Measurements from ENCODE around the gene PAXIP1.

Gene PAXIP1

DNA sequence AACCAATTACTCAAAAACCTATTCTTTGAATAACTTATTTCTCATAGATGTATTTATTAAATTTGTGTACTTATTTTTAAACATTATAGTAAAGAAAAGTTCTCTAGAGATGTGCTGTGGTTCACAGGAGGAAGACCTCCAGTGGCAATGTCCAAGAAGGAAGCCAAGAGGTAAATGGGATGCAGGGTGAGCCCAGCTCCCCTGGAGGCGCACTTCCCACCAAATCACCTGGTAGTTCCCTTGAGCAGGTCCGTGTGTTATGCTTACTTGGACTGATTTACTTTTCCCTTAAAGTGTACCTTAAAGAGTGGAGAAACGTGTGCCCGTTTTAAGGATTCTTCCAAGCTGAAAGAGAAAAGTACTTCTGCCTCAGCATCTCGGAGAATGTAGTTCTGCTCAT lies 55.3 kb downstream of the PAXIP1 start:
- Histone ChIP-seq H3K9me3 (ENCODE audit: control insufficient read depth, insufficient read depth, low read depth, low read length) (no peaks in the 10 kb centered on the region), H3K27ac (ENCODE audit: extremely low read depth, low read depth, low read length) (no peak overlapping the region), H3K4me3 (ENCODE audit: low read depth, low read length) (no peak overlapping the region), H3K36me3 (ENCODE audit: control insufficient read depth in 2 of 2, insufficient read depth in 1 of 2, low read length in 2 of 2) (peaks cover 34 to 92% of the 10 kb centered on the region in 2 experiments), H3K4me1 (ENCODE audit: control insufficient read depth, insufficient read depth, low read length) (no peaks in the 10 kb centered on the region)
- ChIA-PET POLR2A (no interaction called here), CTCF (interaction anchor here (0.7 kb wide), 1 partner anchor 397 kb away, joined by 3 read pairs; no protein-coding TSS in a partner anchor)
- TF ChIP-seq, protein P1, sequence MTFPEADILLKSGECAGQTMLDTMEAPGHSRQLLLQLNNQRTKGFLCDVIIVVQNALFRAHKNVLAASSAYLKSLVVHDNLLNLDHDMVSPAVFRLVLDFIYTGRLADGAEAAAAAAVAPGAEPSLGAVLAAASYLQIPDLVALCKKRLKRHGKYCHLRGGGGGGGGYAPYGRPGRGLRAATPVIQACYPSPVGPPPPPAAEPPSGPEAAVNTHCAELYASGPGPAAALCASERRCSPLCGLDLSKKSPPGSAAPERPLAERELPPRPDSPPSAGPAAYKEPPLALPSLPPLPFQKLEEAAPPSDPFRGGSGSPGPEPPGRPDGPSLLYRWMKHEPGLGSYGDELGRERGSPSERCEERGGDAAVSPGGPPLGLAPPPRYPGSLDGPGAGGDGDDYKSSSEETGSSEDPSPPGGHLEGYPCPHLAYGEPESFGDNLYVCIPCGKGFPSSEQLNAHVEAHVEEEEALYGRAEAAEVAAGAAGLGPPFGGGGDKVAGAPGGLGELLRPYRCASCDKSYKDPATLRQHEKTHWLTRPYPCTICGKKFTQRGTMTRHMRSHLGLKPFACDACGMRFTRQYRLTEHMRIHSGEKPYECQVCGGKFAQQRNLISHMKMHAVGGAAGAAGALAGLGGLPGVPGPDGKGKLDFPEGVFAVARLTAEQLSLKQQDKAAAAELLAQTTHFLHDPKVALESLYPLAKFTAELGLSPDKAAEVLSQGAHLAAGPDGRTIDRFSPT (tag by site-specific recombination; IDR thresholded peaks at IDR 0.05): no peak
- TF ChIP-seq ZFHX2 (tag by site-specific recombination; conservative IDR thresholded peaks at IDR 0.05) (no peak), ZSCAN16 (tag by site-specific recombination; IDR thresholded peaks at IDR 0.05) (no peak), ZNF530 (tag by site-specific recombination; IDR thresholded peaks at IDR 0.05; ENCODE audit: low read depth) (no peak), ZNF596 (tag by site-specific recombination; IDR thresholded peaks at IDR 0.05) (no peak), ZNF521 (tag by site-specific recombination; IDR thresholded peaks at IDR 0.05) (no peak), ZNF624 (tag by site-specific recombination; IDR thresholded peaks at IDR 0.05) (no peak), ZNF202 (tag by site-specific recombination; IDR thresholded peaks at IDR 0.05; ENCODE audit: borderline replicate concordance) (no peak), ZNF366 (tag by site-specific recombination; conservative IDR thresholded peaks at IDR 0.05) (no peak), ZNF473 (tag by site-specific recombination; IDR thresholded peaks at IDR 0.05) (no peak), ZXDB (tag by site-specific recombination; IDR thresholded peaks at IDR 0.05) (no peak), ZNF223 (tag by site-specific recombination; IDR thresholded peaks at IDR 0.05) (no peak), ZNF426 (tag by site-specific recombination; IDR thresholded peaks at IDR 0.05) (no peak), ZSCAN30 (tag by site-specific recombination; IDR thresholded peaks at IDR 0.05) (no peak), KLF7 (tag by site-specific recombination; IDR thresholded peaks at IDR 0.05; ENCODE audit: borderline replicate concordance) (no peak), ZNF623 (tag by site-specific recombination; IDR thresholded peaks at IDR 0.05) (no peak)
- TF ChIP-seq, protein P2, sequence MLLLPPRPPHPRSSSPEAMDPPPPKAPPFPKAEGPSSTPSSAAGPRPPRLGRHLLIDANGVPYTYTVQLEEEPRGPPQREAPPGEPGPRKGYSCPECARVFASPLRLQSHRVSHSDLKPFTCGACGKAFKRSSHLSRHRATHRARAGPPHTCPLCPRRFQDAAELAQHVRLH (tag by site-specific recombination; IDR thresholded peaks at IDR 0.05): no peak

DNA sequence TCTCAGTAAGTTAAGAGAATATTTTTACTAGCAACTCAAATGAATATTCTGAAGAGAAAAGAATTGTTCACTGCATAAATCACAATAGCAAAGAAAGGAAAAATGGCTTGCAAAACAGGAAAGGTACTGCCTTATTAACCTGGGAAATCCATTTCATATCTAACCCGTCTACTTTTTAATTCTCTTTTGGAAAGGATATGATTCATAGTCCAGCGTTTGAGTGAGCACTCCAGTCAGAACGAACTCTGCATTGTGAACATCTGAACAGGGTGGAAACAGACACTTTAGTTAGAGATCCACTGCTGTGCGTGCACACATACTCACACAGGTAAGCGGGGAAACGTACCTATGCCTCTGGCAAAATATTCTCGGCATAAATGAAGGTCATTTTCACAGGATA lies 56.8 kb downstream of the PAXIP1 start:
- ChIA-PET POLR2A (no interaction called here), CTCF (interaction anchor here (1.1 kb wide), 1 partner anchor 9 kb away, joined by 3 read pairs; no protein-coding TSS in a partner anchor)
- H3K27ac ChIP-seq (ENCODE audit: extremely low read depth, low read depth, low read length): no peak overlapping the region
- H3K36me3 ChIP-seq (ENCODE audit: control insufficient read depth in 2 of 2, insufficient read depth in 1 of 2, low read length in 2 of 2): peaks cover 29 to 83% of the 10 kb centered on the region in 2 experiments
- no peak overlapping the region for H3K4me3 ChIP-seq (ENCODE audit: low read depth, low read length)
- no peaks in the 10 kb centered on the region for H3K9me3 ChIP-seq (ENCODE audit: control insufficient read depth, insufficient read depth, low read depth, low read length)
- no peaks in the 10 kb centered on the region for H3K4me1 ChIP-seq (ENCODE audit: control insufficient read depth, insufficient read depth, low read length)
- TF ChIP-seq SALL2 (tag by site-specific recombination; IDR thresholded peaks at IDR 0.05; ENCODE audit: borderline replicate concordance) (no peak), ZBTB48 (tag by site-specific recombination; IDR thresholded peaks at IDR 0.05) (no peak), ZNF426 (tag by site-specific recombination; IDR thresholded peaks at IDR 0.05) (no peak), ZBTB7A (tag by site-specific recombination; IDR thresholded peaks at IDR 0.05; ENCODE audit: low read depth) (no peak), ZNF837 (tag by site-specific recombination; IDR thresholded peaks at IDR 0.05) (no peak), ZSCAN23 (tag by site-specific recombination; IDR thresholded peaks at IDR 0.05) (no peak), OVOL3 (tag by site-specific recombination; IDR thresholded peaks at IDR 0.05) (no peak), GLI2 (tag by site-specific recombination; IDR thresholded peaks at IDR 0.05; ENCODE audit: borderline replicate concordance, low read depth) (no peak), ZEB2 (tag by site-specific recombination; IDR thresholded peaks at IDR 0.05) (no peak), MZF1 (tag by site-specific recombination; IDR thresholded peaks at IDR 0.05; ENCODE audit: borderline replicate concordance) (no peak), ZNF521 (tag by site-specific recombination; IDR thresholded peaks at IDR 0.05) (no peak)
- TF ChIP-seq, protein P3, sequence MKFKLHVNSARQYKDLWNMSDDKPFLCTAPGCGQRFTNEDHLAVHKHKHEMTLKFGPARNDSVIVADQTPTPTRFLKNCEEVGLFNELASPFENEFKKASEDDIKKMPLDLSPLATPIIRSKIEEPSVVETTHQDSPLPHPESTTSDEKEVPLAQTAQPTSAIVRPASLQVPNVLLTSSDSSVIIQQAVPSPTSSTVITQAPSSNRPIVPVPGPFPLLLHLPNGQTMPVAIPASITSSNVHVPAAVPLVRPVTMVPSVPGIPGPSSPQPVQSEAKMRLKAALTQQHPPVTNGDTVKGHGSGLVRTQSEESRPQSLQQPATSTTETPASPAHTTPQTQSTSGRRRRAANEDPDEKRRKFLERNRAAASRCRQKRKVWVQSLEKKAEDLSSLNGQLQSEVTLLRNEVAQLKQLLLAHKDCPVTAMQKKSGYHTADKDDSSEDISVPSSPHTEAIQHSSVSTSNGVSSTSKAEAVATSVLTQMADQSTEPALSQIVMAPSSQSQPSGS (tag by site-specific recombination; IDR thresholded peaks at IDR 0.05; ENCODE audit: low read depth): no peak
- TF ChIP-seq, protein P4, sequence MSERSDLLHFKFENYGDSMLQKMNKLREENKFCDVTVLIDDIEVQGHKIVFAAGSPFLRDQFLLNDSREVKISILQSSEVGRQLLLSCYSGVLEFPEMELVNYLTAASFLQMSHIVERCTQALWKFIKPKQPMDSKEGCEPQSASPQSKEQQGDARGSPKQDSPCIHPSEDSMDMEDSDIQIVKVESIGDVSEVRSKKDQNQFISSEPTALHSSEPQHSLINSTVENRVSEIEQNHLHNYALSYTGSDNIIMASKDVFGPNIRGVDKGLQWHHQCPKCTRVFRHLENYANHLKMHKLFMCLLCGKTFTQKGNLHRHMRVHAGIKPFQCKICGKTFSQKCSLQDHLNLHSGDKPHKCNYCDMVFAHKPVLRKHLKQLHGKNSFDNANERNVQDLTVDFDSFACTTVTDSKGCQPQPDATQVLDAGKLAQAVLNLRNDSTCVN (tag by site-specific recombination; optimal IDR thresholded peaks at IDR 0.05): no peak
- TF ChIP-seq, protein P5, sequence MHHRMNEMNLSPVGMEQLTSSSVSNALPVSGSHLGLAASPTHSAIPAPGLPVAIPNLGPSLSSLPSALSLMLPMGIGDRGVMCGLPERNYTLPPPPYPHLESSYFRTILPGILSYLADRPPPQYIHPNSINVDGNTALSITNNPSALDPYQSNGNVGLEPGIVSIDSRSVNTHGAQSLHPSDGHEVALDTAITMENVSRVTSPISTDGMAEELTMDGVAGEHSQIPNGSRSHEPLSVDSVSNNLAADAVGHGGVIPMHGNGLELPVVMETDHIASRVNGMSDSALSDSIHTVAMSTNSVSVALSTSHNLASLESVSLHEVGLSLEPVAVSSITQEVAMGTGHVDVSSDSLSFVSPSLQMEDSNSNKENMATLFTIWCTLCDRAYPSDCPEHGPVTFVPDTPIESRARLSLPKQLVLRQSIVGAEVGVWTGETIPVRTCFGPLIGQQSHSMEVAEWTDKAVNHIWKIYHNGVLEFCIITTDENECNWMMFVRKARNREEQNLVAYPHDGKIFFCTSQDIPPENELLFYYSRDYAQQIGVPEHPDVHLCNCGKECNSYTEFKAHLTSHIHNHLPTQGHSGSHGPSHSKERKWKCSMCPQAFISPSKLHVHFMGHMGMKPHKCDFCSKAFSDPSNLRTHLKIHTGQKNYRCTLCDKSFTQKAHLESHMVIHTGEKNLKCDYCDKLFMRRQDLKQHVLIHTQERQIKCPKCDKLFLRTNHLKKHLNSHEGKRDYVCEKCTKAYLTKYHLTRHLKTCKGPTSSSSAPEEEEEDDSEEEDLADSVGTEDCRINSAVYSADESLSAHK (tag by site-specific recombination; IDR thresholded peaks at IDR 0.05): no peak
